Natural killer cell (primary cell): ENCODE results near the gene KAT6B. TPM values are rescaled to one million over a fixed set of nuclear protein-coding genes. Genes with fewer than 3 reads are reported as not detected.

ENCODE experiments used
- ATAC-seq, 3 donors: fragments of 150-1000 bp in 2 of 3; fragments of 200-7000 bp in 1 of 3; cut with Tn5 transposase; 1 replicate in 1 of 3; 2 replicates in 2 of 3; pipeline ENCODE4 v1.10.0; 2021; ENCODE audit warnings: mild to moderate bottlenecking in 2 of 3, moderate library complexity in 2 of 3
- DNase-seq, 2 donors: peaks; one replicate each; pipeline versions ENCODE4 v3.0.0 to v3.0.0-alpha.2; 2013 to 2021; ENCODE audit warnings: mixed read lengths in 1 of 2
- H3K27ac ChIP-seq: one replicate; pipeline ENCODE4 v1.5.1; 2013; ENCODE audit warnings: mild to moderate bottlenecking, low read length
- H3K27me3 ChIP-seq: one replicate; pipeline ENCODE4 v1.6.1; 2013; ENCODE audit warnings: low read length; ENCODE audit not compliant: control insufficient read depth, insufficient read depth
- H3K36me3 ChIP-seq: one replicate; pipeline ENCODE4 v1.6.1; 2013; ENCODE audit warnings: low read length; ENCODE audit not compliant: control insufficient read depth, insufficient read depth
- H3K4me1 ChIP-seq: one replicate; pipeline ENCODE4 v1.6.1; 2013; ENCODE audit warnings: low read length; ENCODE audit not compliant: control insufficient read depth, insufficient read depth
- H3K4me3 ChIP-seq: one replicate; pipeline ENCODE4 v1.5.1; 2013; ENCODE audit warnings: low read length
- H3K9me3 ChIP-seq: one replicate; pipeline ENCODE4 v1.6.1; 2013; ENCODE audit warnings: low read length; ENCODE audit not compliant: control insufficient read depth, insufficient read depth
- H3K27ac Mint-ChIP-seq, 2 donors: one replicate each; pipeline ENCODE4 v1.8.0; 2022; ENCODE audit warnings: mild to moderate bottlenecking in 2 of 2, mixed read lengths in 2 of 2, moderate library complexity in 1 of 2
- H3K27me3 Mint-ChIP-seq, 2 donors: one replicate each; pipeline ENCODE4 v1.8.0; 2022; ENCODE audit warnings: low read depth in 2 of 2, mixed read lengths in 2 of 2
- H3K36me3 Mint-ChIP-seq: one replicate; pipeline ENCODE4 v1.8.0; 2022; ENCODE audit warnings: mixed read lengths
- H3K4me1 Mint-ChIP-seq, 2 donors: one replicate each; pipeline ENCODE4 v1.8.0; 2022; ENCODE audit warnings: mixed read lengths in 2 of 2
- H3K4me3 Mint-ChIP-seq: one replicate; pipeline ENCODE4 v1.8.0; 2022; ENCODE audit warnings: mild to moderate bottlenecking, moderate library complexity, mixed read lengths
- H3K9me3 Mint-ChIP-seq, 2 donors: one replicate each; pipeline ENCODE4 v1.8.0; 2022; ENCODE audit warnings: mixed read lengths in 2 of 2
- CTCF ChIP-seq: fragments of 200-600 bp; IDR thresholded peaks from one replicate; pipeline ENCODE4 v1.8.0; 2022; ENCODE audit warnings: antibody characterized with exemption
- WGBS: methylation state at CpG from one replicate; pipeline ENCODE4 v1.1.7; 2013; ENCODE audit warnings: missing lambda C conversion rate; ENCODE audit not compliant: insufficient coverage; 5-methylcytosine and 5-hydroxymethylcytosine counted together
- intact Hi-C: fragments of 100-400 bp; cut with micrococcal nuclease; formaldehyde crosslinking; loops from one replicate; pipeline ENCODE4 v1.14.2; 2022
- total RNA-seq, 4 donors: library from RNA; stranded (reverse); fragments of 120-200 nt in 1 of 4; gene quantifications; one replicate each; pipeline versions ENCODE4 v1.2.3 to v1.2.4, GENCODE V29; 2013 to 2022

Gene KAT6B
- total RNA-seq, 3 donors from 2014 or later (not counting 1 experiment from before 2014, with no cell fraction given): 117 to 133 (median 121) TPM

GRCh38 chr10:74913377-74913979 is 87.1 kb downstream of the KAT6B start:
- no peak for TF ChIP-seq CTCF
- H3K9me3 ChIP-seq: no peaks in the 10 kb centered on the region
- no peaks in the 10 kb centered on the region for H3K36me3 ChIP-seq
- peak overlapping the region; percentile 51 for H3K4me3 Mint-ChIP-seq
- peak overlapping the region; percentile 7 to 29 for H3K27ac Mint-ChIP-seq
- no peaks in the 10 kb centered on the region for H3K9me3 Mint-ChIP-seq
- WGBS: 57% methylated on average over 6 of the region's 6 CpGs
- peaks cover 45 to 52% of the 10 kb centered on the region in 2 donors for H3K4me1 Mint-ChIP-seq
- peak in 1 of 2 donors; percentile 18 for DNase-seq
- no peaks in the 10 kb centered on the region for H3K27me3 Mint-ChIP-seq
- intact Hi-C loops: no loop called here
- peak; percentile 75 to 87 (median 83) for ATAC-seq
- no peak overlapping the region for H3K4me3 ChIP-seq
- no peaks in the 10 kb centered on the region for H3K27me3 ChIP-seq
- H3K4me1 ChIP-seq: peaks cover 9% of the 10 kb centered on the region
- H3K36me3 Mint-ChIP-seq: no peaks in the 10 kb centered on the region
- no peak overlapping the region for H3K27ac ChIP-seq

- H3K9me3 Mint-ChIP-seq: peaks cover 0 to 5% of the 10 kb centered on the region in 2 donors
- H3K4me3 Mint-ChIP-seq: no peak overlapping the region
- H3K27me3 Mint-ChIP-seq: no peaks in the 10 kb centered on the region
- no peak for DNase-seq
- no CpG with 5 or more reads among the region's 1 CpG for whole genome bisulfite sequencing
- no peaks in the 10 kb centered on the region for H3K27me3 ChIP-seq
- H3K36me3 ChIP-seq: no peaks in the 10 kb centered on the region
- peaks cover 9% of the 10 kb centered on the region for H3K4me1 ChIP-seq
- no peak overlapping the region for H3K27ac ChIP-seq
- H3K9me3 ChIP-seq: peaks cover 4% of the 10 kb centered on the region
- no peak overlapping the region for H3K4me3 ChIP-seq
- TF ChIP-seq CTCF: no peak
- H3K27ac Mint-ChIP-seq: peak overlapping the region in 1 of 2 donors; percentile 35
- peaks cover 5% of the 10 kb centered on the region for H3K36me3 Mint-ChIP-seq
- peaks cover 44 to 52% of the 10 kb centered on the region in 2 donors for H3K4me1 Mint-ChIP-seq
- ATAC-seq: no peak
- intact Hi-C loops: no loop called here
Measured at GRCh38 chr10:74916283-74916682, 89.9 kb downstream of the KAT6B start.

- Histone ChIP-seq H3K27me3 (no peaks in the 10 kb centered on the region), H3K9me3 (peaks cover 4% of the 10 kb centered on the region), H3K27ac (no peak overlapping the region), H3K36me3 (no peaks in the 10 kb centered on the region), H3K4me1 (peaks cover 11% of the 10 kb centered on the region), H3K4me3 (no peak overlapping the region)
- ATAC-seq: no peak
- no peaks in the 10 kb centered on the region for H3K27me3 Mint-ChIP-seq
- H3K36me3 Mint-ChIP-seq: peaks cover 5% of the 10 kb centered on the region
- peaks cover 51 to 56% of the 10 kb centered on the region in 2 donors for H3K4me1 Mint-ChIP-seq
- H3K4me3 Mint-ChIP-seq: no peak overlapping the region
- no peak for TF ChIP-seq CTCF
- no peak for DNase-seq
- H3K9me3 Mint-ChIP-seq: peaks cover 0 to 5% of the 10 kb centered on the region in 2 donors
- peak overlapping the region; percentile 16 to 55 for H3K27ac Mint-ChIP-seq
- intact Hi-C loops: no loop called here
Measured at GRCh38 chr10:74917481-74918077, 91.2 kb downstream of the KAT6B start.
